Ureter (tissue), 1 donor: ENCODE measurements around the gene PEPD. TPM values are rescaled to one million over a fixed set of nuclear protein-coding genes. Genes with fewer than 3 reads are reported as not detected.
"Not testable (repeated sequence)": the region's sequence is repeated elsewhere in the genome, so short reads cannot be mapped to it uniquely, and the experiment has no call there.

ENCODE experiments used
- DNase-seq: peaks from one replicate; pipeline ENCODE4 v3.0.0-alpha.2; 2020; ENCODE audit warnings: low spot score
- total RNA-seq: library from RNA; stranded (reverse); gene quantifications from one replicate; pipeline ENCODE4 v1.2.4, GENCODE V29; 2023
- donor health status: DM: yes; HTN: yes; CAD: no.

PEPD gene
- total RNA-seq, 1 donor from 2014 or later, result 86.6 TPM

DNA sequence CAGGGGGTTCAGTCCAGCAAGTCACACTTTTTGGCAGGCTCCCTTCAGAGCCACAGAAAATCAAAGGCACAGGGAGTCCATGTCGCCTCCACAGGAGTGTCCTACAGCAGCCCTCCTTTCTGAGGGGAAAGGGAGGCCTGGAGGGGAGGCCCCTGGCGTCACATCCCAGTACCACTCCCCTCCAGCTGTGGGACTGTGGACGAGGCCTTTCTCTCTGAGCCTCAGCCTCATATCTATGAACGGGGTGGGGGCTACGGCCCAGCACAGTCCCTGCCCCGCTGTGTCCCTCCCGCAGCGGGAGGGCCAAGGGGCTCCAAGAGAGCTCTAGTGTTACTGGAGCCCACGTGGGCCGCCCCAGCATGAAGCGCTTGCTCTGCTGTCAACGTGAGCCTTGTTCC is 23.8 kb downstream of the PEPD start:
- DNase-seq, result no peak

DNA sequence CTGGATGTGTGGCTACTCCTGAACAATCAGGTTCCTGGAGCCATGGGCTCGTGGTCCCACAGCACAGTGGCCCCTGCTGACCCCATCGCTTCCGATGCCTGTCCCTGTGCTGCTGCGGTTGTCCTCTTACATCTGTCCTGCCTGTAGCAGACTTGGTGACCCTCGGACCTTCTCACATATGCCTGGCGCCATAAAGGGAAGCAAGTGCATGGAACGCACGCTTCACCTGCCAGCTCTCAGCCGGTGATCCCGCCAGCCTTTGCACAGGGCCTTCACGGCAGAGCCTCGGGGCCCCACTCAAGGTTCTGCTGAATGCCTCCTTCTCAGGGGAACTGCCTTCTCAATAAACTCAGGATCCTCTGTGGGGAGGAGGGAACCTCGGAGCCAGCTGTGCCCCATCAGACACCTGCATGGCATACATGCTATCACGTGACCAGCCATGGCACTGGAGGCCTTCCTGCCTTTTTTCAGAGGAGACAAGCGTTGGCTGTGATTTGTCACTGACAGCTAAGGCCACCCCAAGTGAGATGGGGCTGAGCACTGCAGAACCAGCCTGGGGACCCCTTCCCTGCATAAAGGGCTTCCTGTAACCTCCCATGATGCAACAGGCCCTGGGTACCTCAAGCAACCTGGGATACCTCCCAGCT is 24.3 kb downstream of the PEPD start:
- no peak for DNase-seq

DNA sequence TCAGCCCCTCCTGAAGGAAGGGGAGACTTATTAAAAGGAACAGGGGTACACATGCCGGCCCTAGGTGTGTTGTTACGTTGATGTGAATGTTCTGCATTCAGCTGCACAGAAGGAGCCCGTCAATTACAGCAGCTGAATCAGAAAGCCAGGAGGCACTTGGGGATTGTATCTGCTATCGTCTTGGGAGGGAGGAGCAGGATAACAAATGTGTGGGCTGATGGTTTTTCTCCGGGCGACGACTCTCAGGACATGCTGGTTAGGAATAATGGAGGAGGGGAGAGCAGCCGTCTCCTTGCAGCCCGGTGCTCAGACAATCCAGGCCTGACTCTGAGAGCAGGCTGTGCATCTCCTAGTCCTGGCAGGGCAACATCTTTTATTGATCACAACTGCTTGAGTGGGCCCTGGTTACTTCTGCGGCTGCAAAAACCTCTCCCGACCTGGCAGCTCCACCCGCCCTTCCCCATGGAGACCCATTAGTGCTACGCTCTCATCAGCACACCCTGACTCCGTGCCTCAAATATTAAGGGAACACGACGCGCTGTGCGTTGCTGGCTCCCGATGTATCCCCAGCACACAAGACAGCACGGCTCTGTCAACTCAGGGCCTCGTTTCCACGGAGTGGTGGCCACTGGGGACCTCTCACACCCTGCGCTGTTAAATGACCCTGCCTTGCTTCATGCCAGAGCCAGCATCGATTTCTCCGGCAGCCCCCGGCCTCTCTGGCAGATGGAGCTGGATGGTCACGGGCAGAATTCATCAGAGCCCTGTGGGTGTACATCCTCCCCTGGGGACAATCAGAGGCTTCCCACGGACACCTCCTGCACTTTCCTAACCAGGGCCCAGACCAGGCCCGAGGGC is 25.3 kb downstream of the PEPD start:
- no peak for DNase-seq

DNA sequence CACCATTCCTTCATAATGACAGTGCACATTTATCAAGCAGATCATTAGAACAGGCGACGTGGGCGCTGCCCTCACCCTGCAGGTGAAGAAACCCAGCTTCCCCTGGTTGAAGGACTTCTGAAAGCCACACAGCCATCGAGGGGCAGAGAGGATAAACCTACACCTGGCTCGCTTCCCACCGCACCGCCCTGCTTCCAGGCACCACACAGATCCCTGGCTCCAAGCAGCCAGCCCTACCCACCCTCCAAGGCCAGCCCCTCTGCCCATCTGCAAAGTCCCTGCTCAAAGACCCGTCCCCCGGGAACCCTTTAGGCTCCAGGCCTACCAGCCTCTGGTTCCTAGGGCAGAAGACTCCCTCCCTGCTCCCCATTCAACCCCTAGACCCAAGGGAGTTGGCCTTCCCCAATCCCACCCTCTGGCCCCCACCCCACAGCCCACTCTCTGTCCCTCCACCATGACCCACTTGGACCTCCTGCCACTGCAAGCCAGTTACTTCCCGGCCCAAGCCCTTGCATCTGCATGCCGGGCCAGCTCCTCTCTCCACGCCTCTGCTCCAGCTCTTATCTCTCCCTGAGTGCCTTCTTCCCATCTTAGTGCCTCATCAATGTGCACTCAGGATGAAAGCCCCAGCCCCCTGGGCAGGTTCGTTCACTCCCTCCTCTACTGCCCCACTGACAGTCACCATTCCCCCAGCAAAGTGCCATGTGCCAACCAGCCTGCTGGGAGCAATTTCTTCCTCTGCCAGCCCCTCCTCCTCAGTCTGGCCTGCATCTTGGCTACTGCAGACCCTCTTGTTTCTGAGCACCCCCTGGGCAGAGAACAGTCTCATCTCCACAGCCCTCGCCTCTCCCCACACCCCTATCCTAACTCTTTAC is 28.0 kb downstream of the PEPD start:
- no peak for DNase-seq

DNA sequence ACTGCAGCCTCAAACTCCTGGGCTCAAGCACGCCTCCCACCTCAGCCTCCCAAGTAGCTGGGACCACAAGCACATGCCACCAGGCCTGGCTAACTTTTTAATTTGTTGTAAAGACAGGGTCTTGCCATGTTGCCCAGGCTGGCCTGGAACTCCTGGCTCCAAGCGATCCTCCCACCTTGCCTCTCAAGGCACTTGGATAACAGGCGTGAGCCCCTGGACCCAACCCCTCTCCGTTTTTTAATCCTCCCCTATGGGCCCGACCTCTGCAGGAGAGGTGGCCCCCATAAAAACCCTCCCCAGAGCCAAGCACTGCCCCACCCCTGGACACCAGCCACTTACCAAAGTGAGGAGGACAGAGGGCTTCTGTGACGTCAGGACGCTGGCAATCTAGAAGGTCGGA is 28.6 kb downstream of the PEPD start:
- no peak for DNase-seq

DNA sequence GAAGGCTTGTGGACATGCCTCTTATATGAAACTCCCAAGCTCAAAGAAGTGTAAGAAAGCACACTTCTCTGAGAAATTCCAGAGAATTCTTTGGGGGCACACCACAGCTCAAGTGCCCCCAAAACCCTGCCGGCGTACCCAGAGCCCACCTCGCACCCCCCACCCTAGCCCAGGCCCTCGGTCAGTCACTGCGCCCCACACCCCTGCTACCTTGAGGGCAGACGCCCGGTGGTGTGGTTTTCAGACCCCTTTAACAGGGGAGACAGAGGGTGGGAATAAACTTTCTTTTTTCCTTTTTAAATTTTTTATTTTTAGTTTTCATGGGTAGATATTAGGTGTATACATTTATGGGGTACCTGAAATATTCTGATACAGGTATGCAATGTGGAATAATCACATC is 29.5 kb downstream of the PEPD start:
- DNase-seq, result no peak

DNA sequence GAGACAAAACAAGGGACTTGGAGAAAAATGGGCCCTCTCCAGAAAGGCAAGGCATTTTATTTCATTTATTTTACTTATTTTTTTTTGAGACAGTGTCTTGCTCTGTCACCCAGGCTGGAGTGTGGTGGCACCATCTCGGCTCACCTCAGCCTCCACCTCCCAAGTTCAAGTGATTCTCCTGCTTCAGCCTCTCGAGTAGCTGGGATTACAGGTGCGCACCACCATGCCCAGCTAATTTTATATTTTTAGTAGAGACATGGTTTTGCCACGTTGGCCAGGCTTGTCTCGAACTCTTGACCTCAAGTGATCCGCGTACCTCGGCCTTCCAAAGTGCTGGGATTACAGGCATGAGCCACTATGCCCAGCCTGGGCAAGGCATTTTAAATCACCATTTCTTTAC is 31.0 kb downstream of the PEPD start:
- DNase-seq, result not testable (repeated sequence)

DNA sequence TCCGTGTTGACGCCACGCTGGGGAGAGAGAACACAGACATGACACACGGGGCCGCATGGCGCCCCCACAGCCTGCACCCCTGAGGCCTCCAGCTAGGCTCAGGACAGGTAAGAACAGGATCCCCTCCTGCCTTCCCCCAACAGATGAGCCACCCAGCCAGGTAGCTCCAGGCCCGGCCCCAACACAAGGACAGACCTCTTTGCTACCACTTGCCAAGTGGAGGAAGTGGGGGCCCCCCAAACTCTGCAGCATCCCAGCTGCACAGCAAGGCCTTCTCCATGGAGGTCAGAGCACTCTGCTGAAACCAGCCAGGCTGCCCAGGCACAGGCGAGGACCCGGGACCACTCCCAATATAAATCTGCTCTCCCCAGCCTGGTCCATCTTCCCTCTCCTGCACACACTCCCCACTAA is 31.5 kb downstream of the PEPD start:
- no peak for DNase-seq

DNA sequence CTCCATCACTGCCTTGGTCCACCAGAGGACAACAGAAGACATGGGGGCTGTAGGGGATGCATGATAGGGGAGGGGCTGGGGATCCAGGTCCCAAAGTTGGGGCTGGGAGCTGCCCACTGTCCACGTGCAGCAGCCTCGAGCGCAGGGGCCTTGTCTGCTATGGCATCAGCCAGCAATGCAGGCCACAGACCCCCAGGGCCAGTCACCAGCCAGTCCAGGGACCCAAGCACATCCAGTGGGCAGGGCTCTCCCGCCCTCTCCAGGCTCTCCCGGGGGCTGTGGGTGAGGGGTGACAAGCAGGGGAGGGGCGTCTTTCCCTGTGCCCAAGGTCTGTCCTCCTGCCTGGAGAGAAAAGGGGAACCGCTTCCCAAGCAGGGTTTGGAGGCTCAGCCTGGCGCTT is 32.8 kb downstream of the PEPD start:
- no peak for DNase-seq

DNA sequence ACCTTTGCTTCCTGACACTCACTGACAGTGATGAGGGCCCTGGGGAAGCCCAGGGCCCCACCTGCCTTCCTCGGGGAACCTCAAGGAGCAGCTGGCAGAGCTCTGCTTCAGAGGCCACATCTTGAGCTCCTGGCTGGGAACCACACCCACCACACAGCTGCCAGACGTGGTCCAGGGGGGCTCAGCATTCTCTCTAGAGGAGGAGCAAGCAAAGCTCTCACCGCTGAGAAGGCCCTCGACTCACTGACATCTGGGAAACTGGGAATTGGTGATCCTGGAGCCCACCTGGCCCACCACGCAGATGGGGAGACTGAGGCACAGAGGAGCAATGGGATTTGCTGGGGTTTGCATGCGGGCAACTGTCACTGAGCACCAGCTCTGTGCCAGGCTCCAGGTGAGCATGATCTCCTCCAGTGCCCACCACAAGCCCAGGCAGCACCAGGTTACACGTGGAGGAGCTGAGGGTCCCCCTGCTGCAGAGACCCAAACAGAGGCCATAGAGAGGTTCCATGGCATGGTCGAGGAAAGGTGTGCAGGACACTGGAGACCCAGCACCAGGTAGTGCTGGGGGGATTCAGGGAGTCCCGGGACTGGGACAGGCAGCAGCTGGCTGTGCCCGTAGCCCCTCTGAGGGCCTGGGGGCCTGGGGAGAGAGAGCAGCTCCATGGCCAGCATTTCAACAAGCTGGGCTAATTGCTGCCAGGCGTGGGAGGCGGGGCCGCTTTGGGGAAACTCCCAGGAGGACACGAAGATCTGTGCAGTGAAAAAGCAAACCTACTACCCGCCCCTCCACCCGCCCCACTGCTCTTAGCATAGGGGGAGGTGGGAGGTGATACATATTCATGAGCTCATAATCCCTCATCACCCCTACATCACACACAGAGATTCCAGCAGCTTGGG is 33.4 kb downstream of the PEPD start:
- no peak for DNase-seq

DNA sequence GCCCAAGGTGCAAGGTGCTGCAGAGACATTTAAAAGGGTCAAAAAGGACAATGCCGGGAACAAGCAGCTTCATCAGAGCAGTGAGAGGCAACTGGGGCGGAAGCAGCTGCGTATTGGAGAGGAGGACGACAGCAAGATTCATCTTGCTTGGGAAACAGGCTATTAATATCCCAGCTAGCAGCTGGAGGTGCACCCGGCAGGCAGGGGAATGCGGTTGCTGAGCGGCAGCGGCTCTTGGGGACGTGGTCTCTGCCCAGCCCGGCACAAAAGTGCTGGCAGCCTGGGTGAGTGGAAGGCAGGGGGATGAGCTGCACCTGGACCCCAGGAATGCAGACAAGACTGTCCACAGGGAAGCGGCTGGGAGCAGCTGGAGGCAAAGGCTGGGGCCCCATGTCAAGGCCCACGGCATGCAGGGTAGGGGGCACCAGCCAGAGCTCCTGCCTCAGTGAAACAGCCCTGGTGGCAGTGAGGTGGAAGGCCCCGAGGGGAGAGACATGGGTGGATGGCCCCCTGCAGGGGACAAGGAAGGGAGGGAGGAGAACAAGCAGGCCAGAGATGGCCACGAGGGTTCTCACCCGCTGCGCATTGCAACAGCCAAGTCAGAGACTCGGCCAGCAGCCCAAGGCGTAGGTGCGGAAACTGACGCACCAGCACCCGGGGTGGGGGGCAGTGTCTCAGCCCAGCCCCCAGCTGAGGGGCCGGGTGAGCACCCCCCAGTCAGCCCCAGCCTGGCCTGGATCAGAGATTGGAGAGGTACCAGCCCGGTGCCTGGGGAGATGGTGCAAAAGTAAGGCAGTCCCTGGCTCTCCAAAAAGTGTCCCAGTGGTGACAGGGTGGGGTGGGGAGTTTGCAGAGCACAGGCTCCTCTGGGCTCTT is 34.4 kb downstream of the PEPD start:
- no peak for DNase-seq

DNA sequence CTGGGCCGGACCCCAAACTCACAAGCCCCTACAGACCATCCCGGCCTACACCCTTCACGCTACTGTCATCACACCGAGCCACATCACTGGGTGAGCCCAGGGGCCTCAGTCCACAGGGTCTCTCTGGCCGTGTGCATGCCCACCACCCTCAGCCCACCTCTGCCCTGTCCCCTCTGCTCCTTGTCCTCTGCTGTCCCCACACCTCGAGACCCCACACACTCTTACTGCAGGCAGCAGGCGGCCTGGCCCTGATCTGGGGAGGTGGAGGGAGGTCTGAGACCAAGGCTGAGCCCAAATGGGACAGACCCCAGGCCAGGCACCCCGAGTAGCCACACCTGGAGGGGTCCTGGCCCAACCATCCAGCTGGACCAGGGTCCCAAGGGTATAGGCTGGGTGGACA is 35.2 kb downstream of the PEPD start:
- no peak for DNase-seq

DNA sequence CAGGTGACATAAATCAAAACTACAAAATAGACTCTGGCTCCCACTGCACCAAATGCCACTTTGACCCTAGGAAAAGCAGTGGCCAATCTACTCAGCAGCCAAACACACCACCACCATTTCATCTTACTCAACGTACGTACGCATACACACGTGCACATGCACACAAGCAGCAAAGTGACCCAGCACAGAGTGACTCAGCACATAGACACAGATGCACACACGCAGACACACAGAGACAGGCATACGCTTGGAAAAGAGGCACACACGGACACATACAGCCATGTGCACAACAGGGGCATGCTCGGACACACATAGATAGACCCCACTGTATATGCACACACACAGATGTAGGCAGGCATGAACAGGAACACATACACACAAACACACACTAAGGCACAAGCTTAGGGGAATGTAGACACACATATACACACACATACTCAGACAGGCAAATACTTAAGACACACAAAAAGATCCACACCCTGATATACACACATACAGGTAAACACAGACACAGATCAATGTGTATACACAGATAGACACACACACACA is 37.3 kb downstream of the PEPD start:
- no peak for DNase-seq

DNA sequence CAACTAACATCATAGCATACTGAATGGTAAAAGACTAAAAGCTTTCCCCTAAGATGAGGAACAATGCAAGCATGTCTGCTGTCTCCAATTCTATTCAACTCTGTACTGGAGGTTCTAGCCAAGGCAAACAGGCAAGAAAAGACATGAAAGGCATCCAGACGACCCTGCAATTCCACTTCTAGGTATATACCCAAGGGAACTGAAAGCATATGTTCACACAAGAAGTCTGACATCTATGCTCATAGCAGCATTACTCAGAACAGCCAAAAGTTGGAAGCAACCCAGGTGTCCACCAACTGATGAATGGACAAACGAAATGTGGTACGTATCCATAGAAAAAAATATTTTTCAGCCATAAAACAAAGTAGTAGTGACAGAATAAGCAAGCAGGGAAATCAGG is 39.1 kb downstream of the PEPD start:
- no peak for DNase-seq

DNA sequence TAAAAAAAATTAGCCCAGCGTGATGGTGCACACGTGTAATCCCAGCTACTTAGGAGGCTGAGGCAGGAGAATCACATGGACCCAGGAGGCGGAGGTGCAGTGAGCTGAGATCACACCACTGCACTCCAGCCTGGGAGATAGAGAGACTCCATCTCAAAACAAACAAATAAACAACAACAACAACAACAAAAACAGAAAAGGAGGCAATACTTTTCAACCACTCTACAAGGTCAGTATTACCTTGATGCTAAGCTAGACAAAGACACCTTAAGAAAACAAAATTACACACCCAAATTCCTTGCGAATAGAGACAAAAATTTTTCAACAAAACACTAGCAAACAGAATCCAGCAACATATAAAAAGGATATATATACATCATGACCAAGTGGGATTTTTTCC is 39.7 kb downstream of the PEPD start:
- no peak for DNase-seq

DNA sequence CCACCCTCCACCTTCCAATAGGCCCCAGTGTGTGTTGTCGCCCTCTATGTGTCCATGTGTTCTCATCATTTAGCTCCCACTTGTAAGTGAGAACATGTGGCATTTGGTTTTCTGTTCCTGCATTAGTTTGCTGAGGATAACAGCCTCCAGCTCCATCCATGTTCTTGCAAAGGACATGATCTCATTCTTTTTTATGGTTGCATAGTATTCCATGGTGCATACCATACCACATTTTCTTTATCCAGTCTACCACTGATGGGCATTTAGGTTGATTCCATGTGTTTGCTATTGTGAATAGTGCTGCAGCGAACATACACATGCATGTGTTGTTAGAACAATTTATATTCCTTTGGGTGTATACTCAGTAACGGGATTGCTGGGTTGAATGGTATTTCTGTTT is 42.0 kb downstream of the PEPD start:
- DNase-seq, result not testable (repeated sequence)

DNA sequence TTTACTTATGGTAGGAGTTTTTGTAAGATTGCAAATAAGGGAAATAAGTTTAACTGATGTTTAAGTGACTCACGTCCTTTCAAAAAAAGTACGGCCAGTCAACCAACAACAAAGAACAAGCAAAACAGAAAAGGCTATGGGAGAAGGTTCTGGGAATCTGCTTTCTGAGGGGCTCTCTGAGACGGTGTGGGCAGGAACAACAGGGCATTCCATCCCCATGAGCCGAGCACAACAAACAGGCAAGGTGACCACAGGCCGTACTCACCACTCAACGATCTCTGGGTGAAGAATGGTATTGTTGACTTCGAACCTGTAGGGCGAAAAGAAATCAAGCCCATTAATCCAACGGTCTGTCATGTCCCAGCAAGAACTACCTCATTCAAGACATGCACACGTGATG is 43.8 kb downstream of the PEPD start:
- DNase-seq, result no peak

DNA sequence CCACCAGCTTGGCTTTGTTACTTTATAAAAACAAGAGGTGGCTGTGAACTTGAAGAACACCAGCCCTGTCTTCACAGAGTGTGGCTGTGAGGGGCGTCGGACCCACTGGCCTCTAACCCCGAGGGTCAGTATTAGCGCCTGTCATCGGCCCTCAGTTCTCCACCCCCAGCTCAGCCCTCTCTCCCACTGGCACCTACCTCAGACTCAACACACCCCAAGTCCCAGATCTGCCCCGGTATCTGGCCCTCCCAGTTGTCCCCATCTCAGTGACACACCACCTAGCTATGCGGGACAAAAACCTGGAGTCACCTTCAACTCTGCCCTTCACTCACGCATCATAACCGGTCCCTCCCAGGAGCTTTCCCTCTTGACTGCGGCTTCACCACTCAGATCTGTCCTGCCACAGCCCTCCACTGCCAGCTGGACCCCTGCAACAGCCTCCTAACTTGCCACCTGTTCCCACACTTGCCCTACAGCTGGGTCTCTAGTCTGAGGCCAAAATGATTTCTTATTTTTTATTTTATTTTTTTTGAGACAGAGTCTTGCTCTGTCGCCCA is 45.4 kb downstream of the PEPD start:
- DNase-seq, result no peak

DNA sequence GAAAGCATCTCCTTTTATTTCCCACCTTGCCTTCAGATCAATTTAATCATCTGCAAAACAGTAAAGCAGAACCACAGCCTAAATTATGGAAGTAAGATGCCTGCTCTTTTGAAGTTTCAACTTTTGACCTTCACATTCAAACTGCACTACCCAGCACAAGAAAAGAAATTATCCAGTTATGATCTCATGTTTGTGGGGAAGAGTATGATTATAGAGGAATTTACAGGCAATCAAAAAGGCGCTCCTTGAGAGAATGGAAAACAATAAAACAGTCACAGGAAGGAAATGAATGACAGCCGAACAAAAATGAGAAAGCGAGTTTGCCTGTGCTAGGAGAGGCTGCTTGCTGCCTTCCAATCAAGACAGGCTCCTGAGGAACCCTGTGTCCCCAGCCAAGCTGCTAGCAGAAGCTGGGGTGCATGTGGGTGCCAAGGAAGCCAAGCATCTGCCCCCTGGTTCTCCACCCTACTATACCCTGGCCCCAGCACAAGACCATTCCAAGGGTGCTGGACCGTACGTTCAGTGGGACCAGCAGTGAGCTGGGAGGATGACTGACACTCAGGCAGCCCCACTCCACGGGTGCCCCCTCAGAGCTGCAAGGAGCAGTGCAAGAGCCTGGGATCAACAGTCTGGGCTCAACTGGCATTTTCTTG is 47.8 kb downstream of the PEPD start:
- DNase-seq, result no peak
